ENCODE data around the gene KMO.
A peak's percentile ranks its signal among the peaks of the same experiment; 100 is the strongest.

Gene KMO

GRCh38 chr1:241495741-241496140 is 36.4 kb upstream of the KMO start:
- H3K4me1 ChIP-seq (ENCODE audit: insufficient read depth, poor library complexity, severe bottlenecking), result no peaks in the 10 kb centered on the region
- no peak for ATAC-seq (ENCODE audit: low read depth)
- no peak for DNase-seq (ENCODE audit: low spot score)
- no peak for TF ChIP-seq CTCF (IDR thresholded peaks at IDR 0.05; ENCODE audit: poor library complexity, severe bottlenecking)
- no peak overlapping the region for H3K27ac ChIP-seq (ENCODE audit: poor library complexity, severe bottlenecking)
- peaks cover 35% of the 10 kb centered on the region for H3K36me3 ChIP-seq (ENCODE audit: low read depth)
- no peaks in the 10 kb centered on the region for H3K27me3 ChIP-seq (ENCODE audit: insufficient read depth, poor library complexity, severe bottlenecking)
- H3K9me3 ChIP-seq (ENCODE audit: severe bottlenecking), result no peaks in the 10 kb centered on the region
- H3K4me3 ChIP-seq (ENCODE audit: severe bottlenecking), result no peak overlapping the region

GRCh38 chr1:241499910-241500309 is 32.3 kb upstream of the KMO start:
- Histone ChIP-seq H3K27ac (ENCODE audit: poor library complexity, severe bottlenecking) (no peak overlapping the region), H3K4me3 (ENCODE audit: severe bottlenecking) (no peak overlapping the region), H3K4me1 (ENCODE audit: insufficient read depth, poor library complexity, severe bottlenecking) (no peaks in the 10 kb centered on the region), H3K9me3 (ENCODE audit: severe bottlenecking) (no peaks in the 10 kb centered on the region), H3K36me3 (ENCODE audit: low read depth) (peaks cover 57% of the 10 kb centered on the region), H3K27me3 (ENCODE audit: insufficient read depth, poor library complexity, severe bottlenecking) (no peaks in the 10 kb centered on the region)
- TF ChIP-seq CTCF (IDR thresholded peaks at IDR 0.05; ENCODE audit: poor library complexity, severe bottlenecking), result peak; percentile 62
- no peak for DNase-seq (ENCODE audit: low spot score)
- no peak for ATAC-seq (ENCODE audit: low read depth)

- H3K36me3 ChIP-seq (ENCODE audit: low read depth), result peaks cover 77% of the 10 kb centered on the region
These were observed 28.7 kb upstream of the KMO start for GRCh38 chr1:241503444-241503843.

GRCh38 chr1:241507189-241507863 is 24.9 kb upstream of the KMO start:
- Histone ChIP-seq H3K4me1 (ENCODE audit: insufficient read depth, poor library complexity, severe bottlenecking) (no peaks in the 10 kb centered on the region), H3K27me3 (ENCODE audit: insufficient read depth, poor library complexity, severe bottlenecking) (no peaks in the 10 kb centered on the region), H3K9me3 (ENCODE audit: severe bottlenecking) (no peaks in the 10 kb centered on the region), H3K36me3 (ENCODE audit: low read depth) (peaks cover 74% of the 10 kb centered on the region), H3K4me3 (ENCODE audit: severe bottlenecking) (no peak overlapping the region), H3K27ac (ENCODE audit: poor library complexity, severe bottlenecking) (no peak overlapping the region)
- no peak for TF ChIP-seq CTCF (IDR thresholded peaks at IDR 0.05; ENCODE audit: poor library complexity, severe bottlenecking)
- no peak for DNase-seq (ENCODE audit: low spot score)
- ATAC-seq (ENCODE audit: low read depth), result no peak

More at GRCh38 chr1:241503444-241503843, 28.7 kb upstream of the KMO start:
- H3K9me3 ChIP-seq (ENCODE audit: severe bottlenecking), result no peaks in the 10 kb centered on the region
- no peak for ATAC-seq (ENCODE audit: low read depth)
- H3K4me3 ChIP-seq (ENCODE audit: severe bottlenecking), result no peak overlapping the region
- no peaks in the 10 kb centered on the region for H3K27me3 ChIP-seq (ENCODE audit: insufficient read depth, poor library complexity, severe bottlenecking)
- no peak overlapping the region for H3K27ac ChIP-seq (ENCODE audit: poor library complexity, severe bottlenecking)
- no peak for TF ChIP-seq CTCF (IDR thresholded peaks at IDR 0.05; ENCODE audit: poor library complexity, severe bottlenecking)
- H3K4me1 ChIP-seq (ENCODE audit: insufficient read depth, poor library complexity, severe bottlenecking), result no peaks in the 10 kb centered on the region
- no peak for DNase-seq (ENCODE audit: low spot score)

GRCh38 chr1:241513378-241513777 is 18.8 kb upstream of the KMO start:
- ATAC-seq (ENCODE audit: low read depth) (no peak), DNase-seq (ENCODE audit: low spot score) (no peak)
- Histone ChIP-seq H3K27ac (ENCODE audit: poor library complexity, severe bottlenecking) (no peak overlapping the region), H3K4me1 (ENCODE audit: insufficient read depth, poor library complexity, severe bottlenecking) (no peaks in the 10 kb centered on the region), H3K9me3 (ENCODE audit: severe bottlenecking) (no peaks in the 10 kb centered on the region), H3K36me3 (ENCODE audit: low read depth) (peaks cover 61% of the 10 kb centered on the region), H3K4me3 (ENCODE audit: severe bottlenecking) (no peak overlapping the region), H3K27me3 (ENCODE audit: insufficient read depth, poor library complexity, severe bottlenecking) (no peaks in the 10 kb centered on the region)
- TF ChIP-seq CTCF (IDR thresholded peaks at IDR 0.05; ENCODE audit: poor library complexity, severe bottlenecking), result no peak
